ENCODE data around the gene NLRX1. TPM values are rescaled to one million over a fixed set of nuclear protein-coding genes. Genes with fewer than 3 reads are reported as not detected.

The NLRX1 gene
- polyA plus RNA-seq, 1 of the 3 experiments (the other 2 are of a cell fraction) = 13.7 TPM

GRCh38 chr11:119154178-119154577, 14.3 kb upstream of the NLRX1 start (continued):
- TF ChIP-seq GABPA (IDR thresholded peaks at IDR 0.05; ENCODE audit: low read depth) = no peak

GRCh38 chr11:119155733-119156492, 12.6 kb upstream of the NLRX1 start:
- Histone ChIP-seq H3K9ac (no peak overlapping the region), H3K79me2 (ENCODE audit: insufficient read depth) (no peaks in the 10 kb centered on the region), H3K4me3 (ENCODE audit: low read depth in 2 of 2, low read length in 1 of 2) (no peak overlapping the region), H3K27ac (ENCODE audit: low read depth in 2 of 2, low read length in 1 of 2) (no peak overlapping the region), H3K9me3 (no peaks in the 10 kb centered on the region), H3F3A (replicated peaks; ENCODE audit: insufficient read depth) (no peaks in the 10 kb centered on the region), H3K9me2 (no peaks in the 10 kb centered on the region), H2AFZ (ENCODE audit: low read depth) (no peak overlapping the region), H3K36me3 (replicated peaks in 1 of 2; ENCODE audit: control insufficient read depth in 1 of 2, insufficient read depth in 2 of 2, low read length in 1 of 2) (no peaks in the 10 kb centered on the region), H4K20me1 (ENCODE audit: insufficient read depth) (no peaks in the 10 kb centered on the region), H3K27me3 (ENCODE audit: insufficient read depth) (no peaks in the 10 kb centered on the region), H3K4me2 (no peak overlapping the region), H3K4me1 (ENCODE audit: control insufficient read depth in 1 of 2, insufficient read depth in 2 of 2, low read depth in 1 of 2, low read length in 1 of 2) (peaks cover 0 to 4% of the 10 kb centered on the region in 2 experiments; a peak in 1 of 4 replicates)
- POLR2A ChIA-PET = no interaction called here
- TF ChIP-seq FOXJ3 (CRISPR knock-in tag; IDR thresholded peaks at IDR 0.05) (no peak), CTCF (IDR thresholded peaks at IDR 0.05) (peak; percentile 43), EZH2phosphoT487 (IDR thresholded peaks at IDR 0.05; ENCODE audit: borderline replicate concordance, low read depth) (no peak), SMC3 (IDR thresholded peaks at IDR 0.05; ENCODE audit: low read depth, low read length) (no peak), REST (IDR thresholded peaks at IDR 0.05; ENCODE audit: low read depth, low read length) (no peak), RXRA (IDR thresholded peaks at IDR 0.05; ENCODE audit: borderline replicate concordance, low read depth) (no peak), MXI1 (IDR thresholded peaks at IDR 0.05; ENCODE audit: low read depth, low read length) (no peak), ELF1 (IDR thresholded peaks at IDR 0.05) (no peak), RAD21 (IDR thresholded peaks at IDR 0.05; ENCODE audit: low read length) (peak; percentile 8; the same call in 1 of the 2 replicates), RFX5 (IDR thresholded peaks at IDR 0.05; ENCODE audit: low read length) (no peak)
- CTCF ChIA-PET = interaction anchor here (1.1 to 8.9 kb wide), 7 partner anchors 11 to 184 kb away, joined by 3 to 48 read pairs (median 4); partner anchors contain the start of gene CBL
- DNase-seq = peak; percentile 67
- WGBS (ENCODE audit: low lambda C conversion rate) = 68% methylated on average over 8 of the region's 8 CpGs
